ENCODE results near the gene DNAJC8. TPM values are rescaled to one million over a fixed set of nuclear protein-coding genes. Genes with fewer than 3 reads are reported as not detected.

DNAJC8 gene
- total RNA-seq, 4 donors from 2014 or later, result 77.7 to 83.1 (median 79.9) TPM

- TF ChIP-seq POLR2A (IDR thresholded peaks at IDR 0.05) (no peak), EP300 (IDR thresholded peaks at IDR 0.05) (no peak), CTCF (IDR thresholded peaks at IDR 0.05) (no peak)
- Histone ChIP-seq H3K9me3 (no peaks in the 10 kb centered on the region), H3K4me1 (peaks cover 0 to 64% (median 24%) of the 10 kb centered on the region in 4 donors), H3K36me3 (peaks cover 0 to 32% (median 0%) of the 10 kb centered on the region in 3 donors), H3K27me3 (no peaks in the 10 kb centered on the region), H3K4me3 (peak overlapping the region; percentile 82 to 99 (median 90)), H3K27ac (peak overlapping the region; percentile 80 to 92 (median 87))
- WGBS, 2 donors, result 63% methylated on average over 14 of the region's 14 CpGs
- DNase-seq (ENCODE audit: low spot score in 2 of 2), result no peak
Measured at GRCh38 chr1:28233264-28233606, 406 bp upstream of the DNAJC8 start.

GRCh38 chr1:28229996-28230395, 2.8 kb downstream of the DNAJC8 start:
- Histone ChIP-seq H3K27me3 (no peaks in the 10 kb centered on the region), H3K9me3 (no peaks in the 10 kb centered on the region), H3K27ac (no peak overlapping the region), H3K36me3 (peaks cover 0 to 57% (median 4%) of the 10 kb centered on the region in 3 donors), H3K4me1 (peaks cover 0 to 39% (median 15%) of the 10 kb centered on the region in 4 donors), H3K4me3 (no peak overlapping the region)
- DNase-seq (ENCODE audit: low spot score in 2 of 2), result no peak
- TF ChIP-seq CTCF (IDR thresholded peaks at IDR 0.05) (no peak), POLR2A (IDR thresholded peaks at IDR 0.05) (no peak), EP300 (IDR thresholded peaks at IDR 0.05) (no peak)
- WGBS, 2 donors, result 76 to 84% methylated on average over 2 of the region's 2 CpGs

GRCh38 chr1:28229089-28229488, 3.7 kb downstream of the DNAJC8 start:
- Histone ChIP-seq H3K36me3 (peaks cover 0 to 66% (median 4%) of the 10 kb centered on the region in 3 donors), H3K4me1 (peaks cover 0 to 34% (median 14%) of the 10 kb centered on the region in 4 donors)
- TF ChIP-seq EP300 (IDR thresholded peaks at IDR 0.05), result no peak
- no peak for TF ChIP-seq POLR2A (IDR thresholded peaks at IDR 0.05)
- no peak for TF ChIP-seq CTCF (IDR thresholded peaks at IDR 0.05)

GRCh38 chr1:28213315-28213714, 19.5 kb downstream of the DNAJC8 start:
- Histone ChIP-seq H3K36me3 (peaks cover 0 to 56% (median 0%) of the 10 kb centered on the region in 3 donors), H3K27me3 (no peaks in the 10 kb centered on the region), H3K9me3 (no peaks in the 10 kb centered on the region), H3K4me1 (no peaks in the 10 kb centered on the region), H3K27ac (no peak overlapping the region), H3K4me3 (no peak overlapping the region)
- no peak for DNase-seq (ENCODE audit: low spot score in 2 of 2)
- WGBS, 2 donors, result 86 to 90% methylated on average over 2 of the region's 2 CpGs
- TF ChIP-seq EP300 (IDR thresholded peaks at IDR 0.05) (no peak), CTCF (IDR thresholded peaks at IDR 0.05) (no peak), POLR2A (IDR thresholded peaks at IDR 0.05) (no peak)

More at GRCh38 chr1:28229089-28229488, 3.7 kb downstream of the DNAJC8 start:
- Histone ChIP-seq H3K27ac (no peak overlapping the region), H3K27me3 (no peaks in the 10 kb centered on the region), H3K4me3 (no peak overlapping the region), H3K9me3 (no peaks in the 10 kb centered on the region)
- DNase-seq (ENCODE audit: low spot score in 2 of 2), result no peak

- TF ChIP-seq POLR2A (IDR thresholded peaks at IDR 0.05), result no peak
- TF ChIP-seq EP300 (IDR thresholded peaks at IDR 0.05), result no peak
- no peak for TF ChIP-seq CTCF (IDR thresholded peaks at IDR 0.05)
- Histone ChIP-seq H3K9me3 (no peaks in the 10 kb centered on the region), H3K4me3 (no peak overlapping the region), H3K36me3 (peaks cover 0 to 80% (median 0%) of the 10 kb centered on the region in 3 donors), H3K27ac (no peak overlapping the region), H3K27me3 (no peaks in the 10 kb centered on the region), H3K4me1 (no peaks in the 10 kb centered on the region)
- WGBS, 2 donors, result 62 to 87% methylated on average over 1 of the region's 1 CpG
- no peak for DNase-seq (ENCODE audit: low spot score in 2 of 2)
Measured at GRCh38 chr1:28209700-28210099, 23.1 kb downstream of the DNAJC8 start.

Measured in tibial nerve (tissue), 4 donors.